ENCODE data around the gene ADAM11. TPM values are rescaled to one million over a fixed set of nuclear protein-coding genes. Genes with fewer than 3 reads are reported as not detected.
A peak's percentile ranks its signal among the peaks of the same experiment; 100 is the strongest.

The ADAM11 gene
- total RNA-seq, 1 donor from 2014 or later, result 0.06 TPM

DNA sequence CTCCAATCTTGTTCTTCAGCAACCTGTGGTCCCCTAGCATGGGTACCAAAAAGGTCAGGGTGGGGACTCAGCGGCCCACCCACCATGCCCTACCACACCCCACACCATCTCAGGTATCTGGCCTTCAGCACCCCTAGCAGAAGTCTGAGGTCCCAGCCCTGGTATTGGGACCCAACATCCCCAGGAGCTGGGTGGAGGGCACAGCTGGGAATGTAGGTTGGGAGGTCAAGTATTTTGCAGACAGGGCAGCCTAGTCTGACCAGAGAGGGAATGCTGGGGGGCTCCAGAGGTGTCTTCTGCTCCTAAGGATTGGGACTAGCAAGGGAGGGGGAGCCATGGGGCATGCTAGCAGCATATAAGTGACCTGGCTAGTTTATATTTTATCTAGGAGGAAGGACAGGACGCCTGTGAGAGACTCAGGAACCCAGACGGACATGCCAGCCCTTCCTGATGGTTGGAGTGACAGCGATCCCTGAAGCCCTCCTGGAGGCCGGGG is 822 bp upstream of the ADAM11 start:
- no peak overlapping the region for H3K4me3 ChIP-seq (ENCODE audit: low read depth, low read length)
- DNase-seq (ENCODE audit: low read depth), result no peak
- TF ChIP-seq, protein P1, sequence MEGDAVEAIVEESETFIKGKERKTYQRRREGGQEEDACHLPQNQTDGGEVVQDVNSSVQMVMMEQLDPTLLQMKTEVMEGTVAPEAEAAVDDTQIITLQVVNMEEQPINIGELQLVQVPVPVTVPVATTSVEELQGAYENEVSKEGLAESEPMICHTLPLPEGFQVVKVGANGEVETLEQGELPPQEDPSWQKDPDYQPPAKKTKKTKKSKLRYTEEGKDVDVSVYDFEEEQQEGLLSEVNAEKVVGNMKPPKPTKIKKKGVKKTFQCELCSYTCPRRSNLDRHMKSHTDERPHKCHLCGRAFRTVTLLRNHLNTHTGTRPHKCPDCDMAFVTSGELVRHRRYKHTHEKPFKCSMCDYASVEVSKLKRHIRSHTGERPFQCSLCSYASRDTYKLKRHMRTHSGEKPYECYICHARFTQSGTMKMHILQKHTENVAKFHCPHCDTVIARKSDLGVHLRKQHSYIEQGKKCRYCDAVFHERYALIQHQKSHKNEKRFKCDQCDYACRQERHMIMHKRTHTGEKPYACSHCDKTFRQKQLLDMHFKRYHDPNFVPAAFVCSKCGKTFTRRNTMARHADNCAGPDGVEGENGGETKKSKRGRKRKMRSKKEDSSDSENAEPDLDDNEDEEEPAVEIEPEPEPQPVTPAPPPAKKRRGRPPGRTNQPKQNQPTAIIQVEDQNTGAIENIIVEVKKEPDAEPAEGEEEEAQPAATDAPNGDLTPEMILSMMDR (conservative IDR thresholded peaks at IDR 0.05; ENCODE audit: low read depth, low read length), result no peak

DNA sequence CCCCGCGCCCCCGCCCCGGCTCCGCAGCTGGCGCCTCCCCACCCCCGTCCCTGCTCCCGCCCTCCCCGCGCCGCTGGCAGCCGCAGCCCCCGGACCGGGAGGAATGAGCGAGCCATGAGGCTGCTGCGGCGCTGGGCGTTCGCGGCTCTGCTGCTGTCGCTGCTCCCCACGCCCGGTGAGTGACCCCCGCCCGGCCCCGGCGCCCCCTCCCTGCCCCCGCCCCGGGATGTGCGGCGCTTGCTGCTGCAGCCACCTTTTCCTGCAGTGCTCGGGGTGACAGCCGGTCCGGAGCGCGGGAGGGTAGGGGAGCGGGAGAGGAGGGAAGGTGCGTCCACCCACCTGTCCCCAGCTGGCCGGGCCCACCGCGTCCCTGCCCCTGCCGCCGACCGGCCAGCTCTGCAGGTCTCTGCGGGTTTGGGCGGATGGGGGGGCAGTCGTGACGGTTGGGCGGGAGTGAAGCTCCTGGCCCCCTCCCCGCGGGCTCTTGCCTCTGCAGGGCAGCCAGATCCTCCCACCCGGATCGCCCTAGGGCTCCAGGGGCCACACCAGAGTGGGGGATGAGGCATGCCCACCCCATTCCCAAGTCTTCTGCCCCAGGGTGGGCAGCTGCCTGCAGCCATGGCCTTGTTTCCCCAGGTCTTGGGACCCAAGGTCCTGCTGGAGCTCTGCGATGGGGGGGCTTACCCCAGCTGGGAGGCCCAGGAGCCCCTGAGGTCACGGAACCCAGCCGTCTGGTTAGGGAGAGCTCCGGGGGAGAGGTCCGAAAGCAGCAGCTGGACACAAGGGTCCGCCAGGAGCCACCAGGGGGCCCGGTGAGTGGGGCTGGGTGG is 513 bp downstream of the ADAM11 start:
- DNase-seq (ENCODE audit: low read depth), result no peak
- TF ChIP-seq, protein P1 (conservative IDR thresholded peaks at IDR 0.05; ENCODE audit: low read depth, low read length), result peak; percentile 8

DNA sequence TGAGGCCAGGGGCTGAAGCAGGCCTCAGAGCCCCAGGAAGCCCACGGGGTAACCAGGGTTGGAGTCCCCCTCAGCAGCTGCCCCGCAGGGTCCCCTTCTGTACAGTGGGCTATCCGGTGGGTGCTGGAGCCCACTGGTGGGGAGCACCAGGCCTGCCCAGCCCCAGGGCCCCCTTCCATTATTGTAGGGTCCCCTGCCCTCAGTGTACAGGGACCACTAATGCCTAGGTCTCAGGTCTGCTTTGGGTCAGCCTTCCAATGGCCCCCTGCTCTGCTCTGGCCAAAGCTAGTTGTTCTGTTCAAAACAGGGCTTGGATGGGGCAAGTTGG is 1.1 kb downstream of the ADAM11 start:
- H3K4me3 ChIP-seq (ENCODE audit: low read depth, low read length), result no peak overlapping the region
- TF ChIP-seq, protein P1 (conservative IDR thresholded peaks at IDR 0.05; ENCODE audit: low read depth, low read length), result no peak
- no peak for DNase-seq (ENCODE audit: low read depth)

More for the DNA sequence above, 513 bp downstream of the ADAM11 start:
- H3K4me3 ChIP-seq (ENCODE audit: low read depth, low read length), result peak overlapping the region; percentile 26

DNA sequence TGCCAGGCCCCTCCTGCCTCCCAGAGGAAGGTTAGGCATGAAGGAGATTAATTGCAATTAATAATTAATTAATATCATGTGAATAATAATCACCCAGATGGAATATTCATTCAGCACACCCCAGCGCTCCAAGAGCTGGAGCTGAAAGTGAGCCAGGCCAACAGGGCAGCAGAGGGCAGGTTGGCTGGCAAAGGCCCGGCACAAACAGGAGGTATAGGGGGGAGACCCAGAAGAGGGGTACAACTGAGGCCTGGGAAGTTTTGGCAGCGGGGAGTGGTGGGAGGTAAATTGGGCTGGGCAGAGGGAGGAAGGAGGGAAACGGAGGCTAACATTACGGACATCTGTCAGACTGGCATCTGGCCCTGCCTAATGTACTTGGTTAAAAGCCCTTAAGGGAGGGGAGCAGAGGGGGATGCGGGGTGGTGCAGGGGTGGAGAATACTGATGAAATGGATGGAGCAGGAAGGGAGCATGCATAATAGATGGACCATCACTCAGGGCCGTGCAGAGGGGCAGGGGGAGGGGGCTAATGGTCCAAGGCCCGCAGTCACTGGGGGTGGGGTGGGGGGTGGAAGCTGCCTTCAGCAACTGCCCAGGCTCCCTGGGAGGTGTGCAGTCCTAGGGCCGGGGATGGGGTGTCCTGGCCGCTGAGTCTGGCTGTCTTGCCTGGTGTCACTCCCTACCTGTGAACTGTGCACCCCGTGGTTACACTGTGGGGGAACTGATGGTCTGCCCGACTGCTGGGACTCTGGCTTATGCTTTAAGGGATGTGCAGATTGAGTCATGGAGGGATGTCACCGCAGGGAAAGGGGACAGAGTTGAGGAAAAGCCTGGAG is 1.9 kb downstream of the ADAM11 start:
- TF ChIP-seq, protein P1 (conservative IDR thresholded peaks at IDR 0.05; ENCODE audit: low read depth, low read length), result no peak
- DNase-seq (ENCODE audit: low read depth), result no peak

DNA sequence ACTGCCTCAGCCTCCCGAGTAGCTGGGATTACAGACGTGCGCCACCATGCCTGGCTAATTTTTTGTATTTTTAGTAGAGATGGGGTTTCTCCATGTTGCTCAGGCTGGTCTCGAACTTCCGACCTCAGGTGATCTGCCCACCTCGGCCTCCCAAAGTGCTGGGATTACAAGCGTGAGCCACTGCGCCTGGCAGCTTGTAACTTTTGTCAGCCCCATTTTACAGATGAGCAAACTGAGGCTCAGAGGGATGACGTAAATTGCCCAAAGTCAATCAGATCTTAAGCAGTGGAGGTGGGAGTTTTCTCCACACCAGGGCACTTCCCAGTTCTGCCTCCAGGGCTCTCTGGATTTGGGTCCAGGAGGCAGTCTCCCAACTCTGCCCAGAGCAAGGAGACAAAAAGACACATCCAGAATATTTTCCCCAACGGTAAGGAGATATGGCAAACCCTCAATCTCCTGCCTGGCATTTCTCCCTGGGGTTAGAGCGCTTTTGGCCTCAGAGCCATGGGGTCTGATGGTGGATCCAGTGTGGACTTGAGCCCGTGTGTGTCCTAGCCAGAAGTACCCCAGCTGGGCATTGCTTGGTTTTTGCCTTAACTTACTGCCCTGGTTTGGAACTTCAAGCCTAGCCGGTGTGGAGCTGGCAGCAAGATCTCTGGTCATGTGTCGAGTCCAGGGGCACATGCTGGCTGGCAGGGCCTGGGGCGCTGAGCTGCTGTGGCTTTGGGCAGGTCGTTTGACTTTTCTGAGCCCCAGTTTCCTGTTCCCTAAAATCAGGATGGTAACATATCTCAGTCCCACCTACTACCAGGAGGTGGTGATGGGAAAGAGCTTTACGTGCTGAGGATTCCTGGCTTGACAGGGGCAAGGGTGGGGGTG is 3.4 kb downstream of the ADAM11 start:
- no peak overlapping the region for H3K4me3 ChIP-seq (ENCODE audit: low read depth, low read length)
- no peak for DNase-seq (ENCODE audit: low read depth)
- TF ChIP-seq, protein P1 (conservative IDR thresholded peaks at IDR 0.05; ENCODE audit: low read depth, low read length), result no peak

More for the DNA sequence above, 1.9 kb downstream of the ADAM11 start:
- H3K4me3 ChIP-seq (ENCODE audit: low read depth, low read length), result no peak overlapping the region

DNA sequence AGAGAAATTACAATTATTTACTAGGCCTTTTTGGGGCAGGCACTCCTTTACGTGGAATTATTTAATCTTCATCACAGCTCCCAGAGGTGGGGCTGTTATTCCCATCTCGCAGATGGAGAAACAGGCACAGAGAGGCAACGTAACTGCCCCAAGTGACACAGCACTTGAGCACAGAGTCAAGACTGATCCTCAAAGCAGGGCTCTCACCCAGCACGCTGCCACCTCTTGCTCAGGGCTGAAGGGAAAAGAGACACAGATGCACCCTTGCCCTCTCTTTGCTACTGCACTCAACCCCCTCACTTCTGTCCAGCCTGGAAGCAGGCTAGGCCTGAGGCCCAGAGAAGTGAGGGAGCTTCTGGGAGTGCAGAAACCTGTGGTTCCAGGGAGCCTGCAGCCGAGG is 4.4 kb downstream of the ADAM11 start:
- TF ChIP-seq, protein P1 (conservative IDR thresholded peaks at IDR 0.05; ENCODE audit: low read depth, low read length), result no peak
- H3K4me3 ChIP-seq (ENCODE audit: low read depth, low read length), result no peak overlapping the region
- no peak for DNase-seq (ENCODE audit: low read depth)

Measured in epithelial cell of proximal tubule (primary cell).